A549 (cell line): ENCODE results near the gene TMEM167A. TPM values are rescaled to one million over a fixed set of nuclear protein-coding genes. Genes with fewer than 3 reads are reported as not detected.
A peak's percentile ranks its signal among the peaks of the same experiment; 100 is the strongest.

Source experiments
- ATAC-seq, 2 experiments: fragments of 200-7000 bp in 1 of 2; fragments of >200 bp in 1 of 2; cut with Nextera tagmentation in 1 of 2; cut with Tn5 transposase in 1 of 2; 3 replicates each; pipeline versions ENCODE4 v1.8.0 to v1.9.1; 2018 to 2020; ENCODE audit warnings: mild to moderate bottlenecking in 1 of 2, moderate library complexity in 1 of 2
- CTCF ChIA-PET: fragments of 300-600 bp; sonication (Branson Sonifier 250); formaldehyde crosslinking; extraction: SDS; loops from one replicate; lab custom pipeline; 2021; ENCODE audit warnings: antibody characterized with exemption, inconsistent platforms; lab: Yijun Ruan, JAX
- POLR2A ChIA-PET: fragments of 350-600 bp; formaldehyde crosslinking; extraction: SDS; loops from one replicate; lab custom pipeline; 2021; ENCODE audit warnings: antibody characterized with exemption, inconsistent platforms; lab: Yijun Ruan, JAX
- DNase-seq, 2 experiments: peaks; one replicate each; pipeline versions ENCODE4 v3.0.0 to v3.0.0-alpha.2; 2011 to 2016; ENCODE audit warnings: low read depth in 1 of 2, low spot score in 1 of 2
- FAIRE-seq: peaks from 2 replicates; lab custom pipeline; 2011; peaks lifted over from hg19 to GRCh38; lab: Jason Lieb, UNC
- H3K27ac ChIP-seq, 2 experiments: fragments of >200 bp; sonication (Bioruptor Twin); formaldehyde crosslinking; 3 replicates each; pipeline ENCODE4 v1.5.1; 2016 to 2017
- H3K4me1 ChIP-seq: fragments of >200 bp; sonication (Bioruptor Twin); formaldehyde crosslinking; 3 replicates; pipeline ENCODE4 v1.6.1; 2016
- H3K4me2 ChIP-seq: fragments of >200 bp; sonication (Bioruptor Twin); formaldehyde crosslinking; 3 replicates; pipeline ENCODE4 v1.6.1; 2016
- H3K4me3 ChIP-seq: fragments of >200 bp; sonication (Bioruptor Twin); formaldehyde crosslinking; 3 replicates; pipeline ENCODE4 v1.5.1; 2016
- H3K9me3 ChIP-seq: fragments of >200 bp; sonication (Bioruptor Twin); formaldehyde crosslinking; 3 replicates; pipeline ENCODE4 v1.6.1; 2016
- EP300 ChIP-seq, 2 experiments: fragments of >200 bp; sonication (Bioruptor Twin); formaldehyde crosslinking; IDR thresholded peaks; 2 replicates in 1 of 2; 3 replicates in 1 of 2; pipeline ENCODE4 v1.6.1; 2016 to 2017
- ESRRA ChIP-seq: fragments of 150-350 bp; IDR thresholded peaks from 2 replicates; pipeline ENCODE4 v1.6.1; 2014; ENCODE audit warnings: mild to moderate bottlenecking, low read length, borderline replicate concordance
- HOXB13 ChIP-seq: fragments of 250-450 bp; sonication (Bioruptor Pico); IDR thresholded peaks from 2 replicates; pipeline ENCODE4 v1.5.0; 2020; ENCODE audit warnings: low read depth, mild to moderate bottlenecking, moderate library complexity
- JUN ChIP-seq, 2 experiments: fragments of >200 bp; sonication (Bioruptor Twin); formaldehyde crosslinking; IDR thresholded peaks; 2 replicates in 1 of 2; 3 replicates in 1 of 2; pipeline ENCODE4 v1.6.1; 2016 to 2017
- MAFK ChIP-seq: fragments of 450-650 bp; IDR thresholded peaks from 2 replicates; pipeline ENCODE4 v1.6.1; 2014; ENCODE audit not compliant: partially characterized antibody
- NPAS2 ChIP-seq: fragments of 250-450 bp; sonication (Bioruptor Pico); IDR thresholded peaks from 2 replicates; pipeline ENCODE4 v1.8.0; 2022; ENCODE audit warnings: mild to moderate bottlenecking, moderate library complexity, borderline replicate concordance
- NR3C1 ChIP-seq: fragments of >200 bp; sonication (Bioruptor Twin); formaldehyde crosslinking; IDR thresholded peaks from 3 replicates; pipeline ENCODE4 v1.6.1; 2017
- RAD21 ChIP-seq, 2 experiments: fragments of >200 bp in 1 of 2; sonication (Bioruptor Twin) in 1 of 2; formaldehyde crosslinking in 1 of 2; IDR thresholded peaks in 1 of 2; conservative IDR thresholded peaks in 1 of 2; 2 replicates in 1 of 2; 3 replicates in 1 of 2; pipeline ENCODE4 v1.6.1; 2012 to 2018; ENCODE audit warnings: inconsistent platforms in 1 of 2
- RFX5 ChIP-seq: fragments of 450-650 bp; IDR thresholded peaks from 2 replicates; pipeline ENCODE4 v1.7.1; 2014; ENCODE audit warnings: antibody characterized with exemption, mild to moderate bottlenecking, moderate library complexity
- TFCP2L1 ChIP-seq: fragments of 250-450 bp; sonication (Bioruptor Pico); IDR thresholded peaks from 2 replicates; pipeline ENCODE4 v1.5.0; 2021; ENCODE audit warnings: mild to moderate bottlenecking
- ZC3H11A ChIP-seq: fragments of 450-650 bp; IDR thresholded peaks from 2 replicates; pipeline ENCODE4 v1.6.1; 2014; ENCODE audit warnings: antibody characterized with exemption, mild to moderate bottlenecking
- ZFP36 ChIP-seq: fragments of 450-650 bp; IDR thresholded peaks from 2 replicates; pipeline ENCODE4 v1.6.1; 2014; ENCODE audit warnings: borderline replicate concordance; ENCODE audit not compliant: partially characterized antibody
- ZSCAN20 ChIP-seq: fragments of 250-450 bp; sonication (Bioruptor Pico); IDR thresholded peaks from 2 replicates; pipeline ENCODE4 v1.8.0; 2022; ENCODE audit warnings: mild to moderate bottlenecking, moderate library complexity
- WGBS: methylation state at CpG from one replicate; pipeline ENCODE4 v1.1.6; 2017; ENCODE audit errors: missing lambda C conversion rate; 5-methylcytosine and 5-hydroxymethylcytosine counted together
- polyA plus RNA-seq, 4 experiments: library from polyadenylated mRNA; depleted of rRNA in 3 of 4; stranded (reverse); fragments of >200 nt; fragmentation: RNase III in 1 of 4; extraction: RNeasy Plus Mini Kit Qiagen cat#74134 plus additional on column Dnase treatment in 1 of 4; gene quantifications; 2 replicates in 3 of 4; 3 replicates in 1 of 4; pipeline ENCODE4 v1.2.3, GENCODE V29; 2011 to 2017
- TF ChIP-seq, protein P1 (sequence below): fragments of >200 bp; sonication (Bioruptor Twin); formaldehyde crosslinking; IDR thresholded peaks from 3 replicates; pipeline ENCODE4 v1.5.1; 2016
- TF ChIP-seq, protein P2 (sequence below): fragments of 150-350 bp; IDR thresholded peaks from 2 replicates; pipeline ENCODE4 v1.6.1; 2014; ENCODE audit warnings: low read depth, mild to moderate bottlenecking, low read length
- TF ChIP-seq, protein P3 (sequence below): fragments of 450-650 bp; IDR thresholded peaks from 2 replicates; pipeline ENCODE4 v1.6.1; 2014; ENCODE audit warnings: antibody characterized with exemption
- TF ChIP-seq, protein P4 (sequence below): IDR thresholded peaks from 2 replicates; pipeline ENCODE4 v1.6.1; 2012

Gene TMEM167A
- polyA plus RNA-seq, 2 of the 4 experiments (the other 2 are of a cell fraction) = 56.2 to 136 TPM

DNA sequence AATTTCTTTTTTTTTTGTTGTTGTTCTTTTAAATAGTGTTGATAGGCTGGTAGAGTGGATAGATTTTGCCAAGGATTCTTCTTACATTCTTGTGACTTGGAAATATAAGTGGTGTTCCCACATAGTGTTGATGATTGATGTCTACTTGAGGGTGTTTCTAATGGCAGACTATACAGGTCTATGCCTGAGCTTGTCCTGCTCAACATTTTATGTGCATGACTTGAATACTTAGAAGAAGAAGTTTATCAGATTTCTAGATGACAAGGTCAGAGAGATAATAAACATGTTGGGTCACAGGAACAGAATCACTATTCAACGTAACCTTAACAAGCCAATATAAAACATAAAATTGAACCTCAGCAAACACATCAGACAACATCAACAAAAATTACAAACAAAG lies 24.3 kb upstream of the TMEM167A start:
- TF ChIP-seq EP300 (IDR thresholded peaks at IDR 0.05) = no peak
- TF ChIP-seq ZFP36 = no peak
- 86% methylated on average over 1 of the region's 1 CpG for WGBS
- Histone ChIP-seq H3K4me3 (no peak overlapping the region), H3K4me1 (peaks cover 21% of the 10 kb centered on the region), H3K9me3 (no peaks in the 10 kb centered on the region), H3K4me2 (no peak overlapping the region), H3K27ac (no peak overlapping the region)
- ATAC-seq (no peak), FAIRE-seq (no peak), DNase-seq (no peak)
- CTCF ChIA-PET = no interaction called here
- POLR2A ChIA-PET = no interaction called here

DNA sequence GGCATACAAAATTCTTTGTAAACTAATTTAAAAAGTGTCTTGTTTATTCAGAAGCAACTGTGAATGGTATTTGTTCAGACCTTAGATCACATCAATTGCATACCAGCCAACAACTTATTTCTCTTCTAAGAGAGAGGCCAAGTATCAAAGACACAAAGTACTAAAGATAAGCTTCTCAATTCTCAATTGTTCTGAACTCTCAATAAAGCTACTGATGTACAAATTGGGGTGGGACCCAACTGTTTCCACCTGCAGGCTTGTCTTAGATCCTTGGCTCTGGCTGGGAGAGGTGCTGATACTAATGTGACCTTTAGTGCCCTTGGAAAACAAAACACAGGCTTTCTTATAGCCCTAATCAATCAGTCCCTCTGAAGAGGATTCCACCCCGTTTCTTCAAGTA lies 22.3 kb upstream of the TMEM167A start:
- Histone ChIP-seq H3K4me1 (peaks cover 35% of the 10 kb centered on the region), H3K27ac (no peak overlapping the region), H3K4me2 (no peak overlapping the region), H3K9me3 (no peaks in the 10 kb centered on the region), H3K4me3 (no peak overlapping the region)
- TF ChIP-seq, protein P1, sequence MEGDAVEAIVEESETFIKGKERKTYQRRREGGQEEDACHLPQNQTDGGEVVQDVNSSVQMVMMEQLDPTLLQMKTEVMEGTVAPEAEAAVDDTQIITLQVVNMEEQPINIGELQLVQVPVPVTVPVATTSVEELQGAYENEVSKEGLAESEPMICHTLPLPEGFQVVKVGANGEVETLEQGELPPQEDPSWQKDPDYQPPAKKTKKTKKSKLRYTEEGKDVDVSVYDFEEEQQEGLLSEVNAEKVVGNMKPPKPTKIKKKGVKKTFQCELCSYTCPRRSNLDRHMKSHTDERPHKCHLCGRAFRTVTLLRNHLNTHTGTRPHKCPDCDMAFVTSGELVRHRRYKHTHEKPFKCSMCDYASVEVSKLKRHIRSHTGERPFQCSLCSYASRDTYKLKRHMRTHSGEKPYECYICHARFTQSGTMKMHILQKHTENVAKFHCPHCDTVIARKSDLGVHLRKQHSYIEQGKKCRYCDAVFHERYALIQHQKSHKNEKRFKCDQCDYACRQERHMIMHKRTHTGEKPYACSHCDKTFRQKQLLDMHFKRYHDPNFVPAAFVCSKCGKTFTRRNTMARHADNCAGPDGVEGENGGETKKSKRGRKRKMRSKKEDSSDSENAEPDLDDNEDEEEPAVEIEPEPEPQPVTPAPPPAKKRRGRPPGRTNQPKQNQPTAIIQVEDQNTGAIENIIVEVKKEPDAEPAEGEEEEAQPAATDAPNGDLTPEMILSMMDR = no peak
- TF ChIP-seq, protein P2, sequence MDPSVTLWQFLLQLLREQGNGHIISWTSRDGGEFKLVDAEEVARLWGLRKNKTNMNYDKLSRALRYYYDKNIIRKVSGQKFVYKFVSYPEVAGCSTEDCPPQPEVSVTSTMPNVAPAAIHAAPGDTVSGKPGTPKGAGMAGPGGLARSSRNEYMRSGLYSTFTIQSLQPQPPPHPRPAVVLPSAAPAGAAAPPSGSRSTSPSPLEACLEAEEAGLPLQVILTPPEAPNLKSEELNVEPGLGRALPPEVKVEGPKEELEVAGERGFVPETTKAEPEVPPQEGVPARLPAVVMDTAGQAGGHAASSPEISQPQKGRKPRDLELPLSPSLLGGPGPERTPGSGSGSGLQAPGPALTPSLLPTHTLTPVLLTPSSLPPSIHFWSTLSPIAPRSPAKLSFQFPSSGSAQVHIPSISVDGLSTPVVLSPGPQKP = no peak
- TF ChIP-seq, protein P3, sequence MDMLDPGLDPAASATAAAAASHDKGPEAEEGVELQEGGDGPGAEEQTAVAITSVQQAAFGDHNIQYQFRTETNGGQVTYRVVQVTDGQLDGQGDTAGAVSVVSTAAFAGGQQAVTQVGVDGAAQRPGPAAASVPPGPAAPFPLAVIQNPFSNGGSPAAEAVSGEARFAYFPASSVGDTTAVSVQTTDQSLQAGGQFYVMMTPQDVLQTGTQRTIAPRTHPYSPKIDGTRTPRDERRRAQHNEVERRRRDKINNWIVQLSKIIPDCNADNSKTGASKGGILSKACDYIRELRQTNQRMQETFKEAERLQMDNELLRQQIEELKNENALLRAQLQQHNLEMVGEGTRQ = no peak
- ChIA-PET CTCF (no interaction called here), POLR2A (no interaction called here)
- no peak for DNase-seq
- WGBS = 70% methylated on average over 1 of the region's 1 CpG
- no peak for ATAC-seq
- FAIRE-seq = no peak

DNA sequence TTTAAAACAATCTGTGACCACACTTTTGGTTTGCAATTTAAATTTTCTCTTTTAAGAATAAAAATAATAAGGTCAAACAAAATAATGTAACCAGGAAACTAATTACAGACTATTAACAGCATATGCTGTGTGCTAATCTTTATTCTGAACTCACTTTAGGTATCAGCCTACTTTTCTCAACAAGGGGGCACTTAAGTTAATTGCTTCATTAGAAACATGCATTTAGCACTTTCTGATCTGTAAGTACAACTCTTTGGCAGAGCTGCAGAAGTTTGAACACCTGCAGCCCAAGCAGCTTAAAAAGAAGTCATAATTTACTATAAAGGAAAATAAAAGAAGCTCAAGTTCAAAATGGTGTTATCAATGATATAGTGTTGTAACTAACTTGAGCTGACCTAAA lies 21.8 kb upstream of the TMEM167A start:
- no peaks in the 10 kb centered on the region for H3K9me3 ChIP-seq
- H3K4me3 ChIP-seq = no peak overlapping the region
- no peak overlapping the region for H3K27ac ChIP-seq
- ATAC-seq (no peak), DNase-seq (no peak), FAIRE-seq (no peak)
- peaks cover 35% of the 10 kb centered on the region for H3K4me1 ChIP-seq
- H3K4me2 ChIP-seq = no peak overlapping the region
- CTCF ChIA-PET = no interaction called here
- TF ChIP-seq TFCP2L1 (CRISPR knock-in tag) = no peak
- POLR2A ChIA-PET = no interaction called here

DNA sequence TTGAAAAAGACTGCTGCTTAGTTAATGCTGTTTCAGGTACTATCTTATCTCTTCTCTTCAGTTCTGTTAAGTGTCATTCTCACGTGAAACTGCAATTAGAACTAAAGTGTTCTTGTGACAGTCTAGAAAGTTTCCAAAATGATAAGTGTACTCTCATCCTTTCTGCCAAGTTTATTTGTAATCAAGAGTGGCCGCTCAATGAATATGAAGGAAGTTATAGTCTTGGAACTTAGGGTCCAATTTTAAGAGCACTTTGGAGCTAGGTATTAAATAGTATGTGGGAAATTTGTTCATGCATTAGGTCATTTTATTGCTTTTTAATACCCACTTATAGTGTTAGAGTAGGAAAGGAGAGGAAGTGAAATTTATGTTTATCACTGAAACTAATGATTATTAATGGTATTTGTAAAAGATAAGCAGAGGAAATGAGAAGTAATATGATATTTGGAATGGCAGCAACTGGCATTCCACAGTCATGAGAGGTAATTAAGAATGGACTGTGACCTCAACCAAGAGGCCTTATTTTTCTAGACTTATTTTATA lies 20.6 kb upstream of the TMEM167A start:
- CTCF ChIA-PET = no interaction called here
- FAIRE-seq = no peak
- 91% methylated on average over 2 of the region's 2 CpGs for WGBS

More for the DNA sequence above, 20.6 kb upstream of the TMEM167A start:
- no peak overlapping the region for H3K27ac ChIP-seq
- no peak for TF ChIP-seq RAD21 (conservative IDR thresholded peaks at IDR 0.05 in 1 of 2, IDR thresholded peaks at IDR 0.05 in 1 of 2)
- TF ChIP-seq, protein P2 = no peak
- TF ChIP-seq, protein P1 = no peak
- TF ChIP-seq, protein P3 = no peak
- TF ChIP-seq ZC3H11A = no peak
- TF ChIP-seq RFX5 = no peak
- no peak for TF ChIP-seq NR3C1
- no peak for TF ChIP-seq NPAS2
- no peak for TF ChIP-seq ESRRA
- TF ChIP-seq, protein P4, sequence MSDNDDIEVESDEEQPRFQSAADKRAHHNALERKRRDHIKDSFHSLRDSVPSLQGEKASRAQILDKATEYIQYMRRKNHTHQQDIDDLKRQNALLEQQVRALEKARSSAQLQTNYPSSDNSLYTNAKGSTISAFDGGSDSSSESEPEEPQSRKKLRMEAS = no peak
- no peak for TF ChIP-seq MAFK
- TF ChIP-seq ZFP36 = no peak
- TF ChIP-seq ZSCAN20 (CRISPR knock-in tag) = no peak
- no peak for TF ChIP-seq JUN (IDR thresholded peaks at IDR 0.05)
- TF ChIP-seq HOXB13 (CRISPR knock-in tag) = no peak
- POLR2A ChIA-PET = no interaction called here
- DNase-seq = no peak
- H3K4me3 ChIP-seq = no peak overlapping the region
- no peak for ATAC-seq
- peak overlapping the region; percentile 22; the same call in 2 of the 3 replicates for H3K4me2 ChIP-seq
- peaks cover 35% of the 10 kb centered on the region for H3K4me1 ChIP-seq
- peaks cover 4% of the 10 kb centered on the region; the same call in 1 of the 3 replicates for H3K9me3 ChIP-seq
